Type B pancreatic cell (in vitro differentiated cells): ENCODE data around the gene SLC9A9. TPM values are rescaled to one million over a fixed set of nuclear protein-coding genes. Genes with fewer than 3 reads are reported as not detected.

Experiments
- DNase-seq: peaks from one replicate; pipeline ENCODE4 v3.0.0; 2021; ENCODE audit warnings: mixed read lengths; ENCODE audit not compliant: unreplicated experiment; ENCODE audit errors: extremely low spot score
- H3K27ac Mint-ChIP-seq: 2 replicates; pipeline ENCODE4 v1.8.0; 2021; ENCODE audit warnings: mild to moderate bottlenecking, mixed read lengths
- H3K27me3 Mint-ChIP-seq: 2 replicates; pipeline ENCODE4 v1.8.0; 2021; ENCODE audit warnings: mixed read lengths
- H3K36me3 Mint-ChIP-seq: 2 replicates; pipeline ENCODE4 v1.8.0; 2021; ENCODE audit warnings: mixed read lengths
- H3K4me1 Mint-ChIP-seq: one replicate; pipeline ENCODE4 v1.8.0; 2021; ENCODE audit warnings: mixed read lengths; ENCODE audit not compliant: unreplicated experiment
- H3K4me3 Mint-ChIP-seq: 2 replicates; pipeline ENCODE4 v1.8.0; 2021; ENCODE audit warnings: mild to moderate bottlenecking, mixed read lengths
- H3K9me3 Mint-ChIP-seq: 2 replicates; pipeline ENCODE4 v1.8.0; 2021; ENCODE audit warnings: mixed read lengths
- CTCF ChIP-seq: fragments of 200-600 bp; sonication (generic); conservative IDR thresholded peaks from 2 replicates; pipeline ENCODE4 v1.5.0; 2021; ENCODE audit warnings: antibody characterized with exemption, mild to moderate bottlenecking
- total RNA-seq: library from RNA; stranded (reverse); gene quantifications from 2 replicates; pipeline ENCODE4 v1.2.1, GENCODE V29; 2021; ENCODE audit warnings: low replicate concordance

The SLC9A9 gene
- total RNA-seq, 1 donor from 2014 or later: 2.7 TPM

DNA sequence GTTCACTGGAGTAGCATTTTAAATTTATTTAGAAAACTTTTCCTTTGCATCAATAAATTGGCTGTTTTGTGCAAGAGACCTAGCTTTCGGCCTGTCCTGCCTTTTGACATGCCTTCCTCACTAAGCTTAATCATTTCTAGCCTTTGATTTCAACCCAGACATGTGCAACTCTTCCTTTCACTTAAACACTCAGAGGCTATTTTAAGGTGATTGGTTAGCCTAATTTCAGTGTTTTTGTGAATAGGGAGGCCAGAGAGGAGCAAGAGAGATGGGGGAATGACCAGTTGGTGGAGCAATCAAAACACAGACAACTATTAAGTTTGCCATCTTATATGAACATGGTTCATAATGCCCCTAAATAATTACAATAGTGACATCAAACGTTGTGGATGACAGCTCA, 333.4 kb downstream of the SLC9A9 start:
- no peak for DNase-seq
- Mint-ChIP-seq H3K4me1 (no peaks in the 10 kb centered on the region), H3K4me3 (no peak overlapping the region)

DNA sequence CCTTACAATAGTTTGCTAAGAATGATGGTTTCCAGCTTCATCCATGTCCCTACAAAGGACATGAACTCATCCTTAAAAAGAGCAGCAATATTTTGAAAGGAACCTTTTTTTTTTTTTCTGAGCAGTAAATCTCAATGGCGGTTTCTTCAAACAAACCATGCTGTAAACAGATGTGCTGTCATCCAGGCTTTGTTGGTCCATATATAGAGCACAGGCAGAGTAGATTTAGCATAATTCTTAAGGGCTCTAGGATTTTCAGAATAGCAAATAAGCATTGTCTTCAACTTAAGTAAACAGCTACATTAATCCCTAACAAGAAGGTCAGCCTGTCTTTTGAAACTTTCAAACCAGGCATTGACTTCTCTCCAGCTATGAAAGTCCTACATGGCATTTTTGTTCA, 334.2 kb downstream of the SLC9A9 start:
- Mint-ChIP-seq H3K27ac (no peak overlapping the region), H3K27me3 (no peaks in the 10 kb centered on the region), H3K9me3 (no peaks in the 10 kb centered on the region), H3K4me3 (no peak overlapping the region), H3K4me1 (no peaks in the 10 kb centered on the region), H3K36me3 (no peaks in the 10 kb centered on the region)
- no peak for TF ChIP-seq CTCF
- DNase-seq: no peak

More for the DNA sequence above, 333.4 kb downstream of the SLC9A9 start:
- no peaks in the 10 kb centered on the region for H3K36me3 Mint-ChIP-seq
- TF ChIP-seq CTCF: no peak
- no peak overlapping the region for H3K27ac Mint-ChIP-seq
- no peaks in the 10 kb centered on the region for H3K27me3 Mint-ChIP-seq
- H3K9me3 Mint-ChIP-seq: no peaks in the 10 kb centered on the region

GRCh38 chr3:143511174-143511879, 336.9 kb downstream of the SLC9A9 start:
- DNase-seq: no peak
- no peaks in the 10 kb centered on the region for H3K9me3 Mint-ChIP-seq
- no peak overlapping the region for H3K27ac Mint-ChIP-seq
- no peaks in the 10 kb centered on the region for H3K27me3 Mint-ChIP-seq
- H3K4me1 Mint-ChIP-seq: no peaks in the 10 kb centered on the region
- H3K4me3 Mint-ChIP-seq: no peak overlapping the region
- H3K36me3 Mint-ChIP-seq: no peaks in the 10 kb centered on the region
- no peak for TF ChIP-seq CTCF

- H3K9me3 Mint-ChIP-seq: no peaks in the 10 kb centered on the region
- no peaks in the 10 kb centered on the region for H3K36me3 Mint-ChIP-seq
- no peak for DNase-seq
- no peaks in the 10 kb centered on the region for H3K4me1 Mint-ChIP-seq
- no peak overlapping the region for H3K27ac Mint-ChIP-seq
- no peak for TF ChIP-seq CTCF
- no peak overlapping the region for H3K4me3 Mint-ChIP-seq
- no peaks in the 10 kb centered on the region for H3K27me3 Mint-ChIP-seq
These were observed 337.7 kb downstream of the SLC9A9 start for GRCh38 chr3:143510601-143511000.

DNA sequence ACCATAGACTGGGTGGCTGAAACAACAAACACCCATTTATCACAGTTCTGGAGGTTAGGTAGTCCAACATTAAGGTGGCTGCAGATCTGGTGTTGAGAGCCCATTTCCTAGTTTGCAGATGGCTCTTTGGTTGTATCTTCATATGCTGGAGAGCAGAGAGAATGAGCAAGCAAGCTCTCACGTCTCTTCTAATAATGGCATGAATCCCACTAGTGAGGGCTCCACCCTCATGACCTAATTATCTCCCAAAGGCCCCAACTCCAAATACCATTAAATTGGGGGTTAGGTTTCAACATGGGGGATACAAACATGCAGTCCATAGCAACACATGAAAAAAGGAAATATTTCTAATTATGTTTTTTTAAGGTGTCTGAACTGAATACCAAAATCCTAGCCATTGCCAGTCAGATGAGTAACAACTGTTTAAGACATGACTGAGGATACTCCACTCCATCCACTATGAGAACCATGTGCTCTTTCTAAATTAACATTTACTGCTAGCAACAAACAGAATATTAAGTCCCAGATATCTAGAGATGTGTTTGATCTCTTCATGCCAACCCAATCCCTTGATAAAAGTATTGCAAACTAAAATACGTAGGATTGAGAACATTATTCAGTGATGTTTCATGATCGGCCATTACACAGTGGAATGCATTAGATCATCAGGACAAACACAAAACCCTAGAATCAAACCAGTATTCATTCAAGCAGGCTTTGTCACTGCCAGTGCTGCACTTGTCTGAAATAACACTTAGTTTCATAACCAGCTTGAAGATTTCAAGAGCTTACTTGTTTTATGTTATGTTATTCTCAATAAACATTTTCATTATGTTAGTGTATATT, 340.3 kb downstream of the SLC9A9 start:
- H3K36me3 Mint-ChIP-seq: no peaks in the 10 kb centered on the region
- DNase-seq: no peak
- H3K27me3 Mint-ChIP-seq: no peaks in the 10 kb centered on the region
- H3K4me1 Mint-ChIP-seq: no peaks in the 10 kb centered on the region
- TF ChIP-seq CTCF: no peak
- H3K9me3 Mint-ChIP-seq: no peaks in the 10 kb centered on the region
- no peak overlapping the region for H3K4me3 Mint-ChIP-seq
- no peak overlapping the region for H3K27ac Mint-ChIP-seq
